ENCODE measurements around the gene FZD2.
"Not testable (repeated sequence)": the region's sequence is repeated elsewhere in the genome, so short reads cannot be mapped to it uniquely, and the experiment has no call there.

FZD2 gene

DNA sequence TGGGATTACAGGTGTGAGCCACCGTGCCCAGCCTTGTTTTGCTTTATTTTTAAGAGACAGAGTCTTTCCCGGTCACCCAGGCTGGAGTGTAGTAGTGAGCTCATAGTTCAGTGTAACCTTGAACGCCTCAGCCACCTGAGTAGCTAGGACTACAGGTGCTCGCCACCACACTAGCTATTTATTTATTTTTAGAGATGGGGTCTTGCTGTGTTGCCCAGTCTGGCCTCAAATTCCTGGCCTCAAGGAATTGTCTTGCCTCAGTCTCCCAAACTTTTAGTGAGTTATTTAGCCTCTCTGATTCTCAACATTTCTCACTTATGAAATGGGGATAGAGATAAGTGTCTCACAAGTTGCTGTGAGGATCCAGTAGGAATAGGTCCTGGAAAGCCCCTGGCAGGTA, 21.7 kb downstream of the FZD2 start:
- DNase-seq = no peak

GRCh38 chr17:44581868-44582267, 24.6 kb downstream of the FZD2 start:
- DNase-seq = no peak

- DNase-seq = peak; percentile 78
These were observed 27.2 kb downstream of the FZD2 start for GRCh38 chr17:44584443-44584842.

DNA sequence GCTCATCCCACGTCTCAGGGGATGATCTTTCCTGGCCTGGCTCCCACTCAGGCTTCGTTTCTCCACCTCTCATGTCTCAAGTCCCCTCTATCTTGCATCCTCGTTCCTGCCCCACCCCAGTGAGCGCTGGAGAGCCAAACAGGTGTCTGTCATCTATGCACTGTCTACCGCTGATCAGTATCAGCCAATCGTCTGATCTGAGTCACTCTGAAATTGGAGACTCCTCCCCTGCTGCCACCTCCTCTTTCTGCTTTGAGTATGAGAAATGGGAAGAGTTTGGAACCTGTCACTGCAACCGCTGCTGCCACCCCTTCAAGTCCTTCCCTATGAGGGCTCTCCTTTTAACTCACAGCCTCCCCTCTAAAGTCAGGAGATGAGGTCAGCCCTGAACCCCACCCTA, 28.0 kb downstream of the FZD2 start:
- DNase-seq = peak; percentile 85

DNA sequence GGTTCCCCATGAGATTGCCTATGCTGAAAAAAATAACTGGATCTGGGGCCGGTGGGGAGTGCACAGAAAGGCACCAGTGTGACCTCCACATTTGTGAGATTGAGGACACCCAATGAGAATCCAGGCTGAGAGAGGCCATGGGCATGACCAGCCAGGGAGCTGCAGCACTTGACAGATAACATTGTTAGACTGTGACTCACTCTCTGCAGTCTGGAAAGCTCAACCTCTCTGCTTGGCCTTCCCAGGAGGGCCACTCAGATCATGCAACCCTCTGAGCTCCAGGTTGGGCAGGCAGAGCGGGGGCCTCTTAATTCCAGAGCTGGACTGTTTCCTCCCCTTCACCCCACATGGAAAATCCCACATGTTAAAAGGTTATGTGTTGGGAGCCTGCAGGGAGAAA, 30.1 kb downstream of the FZD2 start:
- peak; percentile 100 for DNase-seq

DNA sequence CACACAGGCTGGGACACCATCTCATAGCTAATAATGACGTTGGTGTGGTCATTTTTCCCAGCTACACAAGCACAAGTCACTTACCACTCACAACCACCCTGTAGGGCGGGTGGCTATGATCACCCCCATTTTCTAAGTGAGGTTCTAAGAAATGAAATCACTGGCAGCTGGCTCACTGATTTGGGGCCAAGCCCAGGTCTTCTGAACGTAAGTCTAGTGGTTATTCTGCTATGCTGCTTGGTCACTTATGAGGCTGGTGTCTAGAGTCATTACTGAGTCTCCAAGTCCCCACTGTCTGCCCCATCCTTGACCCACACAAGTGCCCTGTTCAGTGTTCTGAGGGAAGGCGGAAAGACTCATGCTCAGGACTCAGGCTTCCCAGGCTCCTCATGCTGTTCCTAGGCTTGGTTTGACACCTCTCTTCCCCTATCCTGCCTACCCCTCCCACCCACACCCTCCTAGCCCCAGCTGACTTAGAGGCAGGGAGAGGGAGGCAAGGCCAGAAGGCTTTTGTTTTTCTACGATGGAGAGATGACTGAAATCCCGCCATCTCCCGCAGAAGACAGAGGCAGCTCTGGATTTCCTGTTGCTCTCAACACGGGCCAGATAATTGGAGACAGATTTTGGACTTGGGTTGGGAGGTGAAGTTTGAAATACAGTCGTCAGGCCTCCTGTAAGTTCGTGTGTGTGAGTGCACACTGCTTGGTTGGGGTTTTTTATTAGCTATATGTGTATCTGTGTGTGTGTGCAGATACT, 32.2 kb downstream of the FZD2 start:
- DNase-seq = no peak

DNA sequence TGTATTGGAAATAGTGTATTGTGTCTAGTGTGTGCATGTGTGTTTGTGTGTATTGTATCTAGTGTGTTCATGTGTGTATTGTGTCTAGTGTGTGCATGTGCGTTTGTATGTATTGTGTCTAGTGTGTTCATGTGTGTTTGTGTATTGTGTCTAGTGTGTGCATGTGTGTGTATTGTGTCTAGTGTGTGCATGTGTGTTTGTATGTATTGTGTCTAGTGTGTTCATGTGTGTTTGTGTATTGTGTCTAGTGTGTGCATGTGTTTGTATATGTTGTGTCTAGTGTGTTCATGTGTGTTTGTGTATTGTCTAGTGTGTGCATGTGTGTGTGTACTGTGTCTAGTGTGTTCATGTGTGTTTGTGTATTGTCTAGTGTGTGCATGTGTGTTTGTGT, 32.8 kb downstream of the FZD2 start:
- not testable (repeated sequence) for DNase-seq

DNA sequence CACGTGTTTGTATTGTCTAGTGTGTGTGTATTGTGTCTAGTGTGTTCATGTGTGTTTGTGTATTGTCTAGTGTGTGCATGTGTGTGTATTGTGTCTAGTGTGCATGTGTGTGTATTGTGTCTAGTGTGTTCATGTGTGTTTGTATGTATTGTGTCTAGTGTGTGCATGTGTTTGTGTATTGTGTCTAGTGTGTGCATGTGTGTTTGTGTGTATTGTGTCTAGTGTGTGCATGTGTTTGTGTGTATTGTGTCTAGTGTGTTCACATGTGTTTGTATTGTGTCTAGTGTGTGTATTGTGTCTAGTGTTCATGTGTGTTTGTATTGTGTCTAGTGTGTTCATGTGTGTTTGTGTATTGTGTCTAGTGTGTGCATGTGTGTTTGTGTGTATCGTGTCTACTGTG, 33.5 kb downstream of the FZD2 start:
- not testable (repeated sequence) for DNase-seq

DNA sequence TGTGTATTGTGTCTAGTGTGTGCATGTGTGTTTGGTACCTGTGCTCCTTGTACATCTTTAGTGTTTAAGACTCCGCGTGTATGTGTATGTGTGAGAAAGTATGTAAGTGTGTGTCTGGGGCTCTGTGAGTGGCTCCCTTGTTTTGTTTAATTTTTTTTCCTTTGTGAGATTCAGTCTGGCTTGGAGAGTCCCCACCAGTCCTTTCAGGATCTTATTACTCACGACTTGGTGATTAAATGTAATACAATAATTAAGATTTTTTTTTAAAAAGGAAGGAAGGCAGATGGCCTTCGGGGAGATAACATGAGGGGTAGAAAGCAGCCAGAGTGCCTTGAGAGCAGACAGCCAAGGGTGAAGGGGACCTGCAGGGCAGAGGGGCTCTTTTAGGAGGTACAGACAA, 33.9 kb downstream of the FZD2 start:
- no peak for DNase-seq

GRCh38 chr17:44593156-44593555, 35.9 kb downstream of the FZD2 start:
- DNase-seq = no peak

GRCh38 chr17:44595216-44595775, 38.0 kb downstream of the FZD2 start:
- DNase-seq = no peak

DNA sequence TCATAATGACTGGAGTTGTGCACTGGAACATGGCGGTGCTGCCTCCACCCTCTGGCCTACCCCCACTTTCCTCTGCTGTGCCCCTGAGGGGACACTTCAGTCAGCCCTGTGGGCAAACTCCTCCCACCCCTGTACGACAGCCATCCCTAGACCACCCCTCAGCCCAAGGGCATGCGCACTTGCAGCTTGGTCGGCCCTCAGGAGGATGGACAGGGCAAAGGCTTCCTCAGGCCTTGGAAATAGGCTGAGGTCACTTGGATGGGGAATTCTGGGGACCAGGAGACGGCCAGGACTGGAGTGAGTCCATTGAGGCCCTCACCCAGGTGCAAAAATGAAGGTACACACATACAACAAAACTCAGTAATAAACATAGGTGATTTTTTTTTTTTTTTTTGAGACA, 41.0 kb downstream of the FZD2 start:
- DNase-seq = no peak

DNA sequence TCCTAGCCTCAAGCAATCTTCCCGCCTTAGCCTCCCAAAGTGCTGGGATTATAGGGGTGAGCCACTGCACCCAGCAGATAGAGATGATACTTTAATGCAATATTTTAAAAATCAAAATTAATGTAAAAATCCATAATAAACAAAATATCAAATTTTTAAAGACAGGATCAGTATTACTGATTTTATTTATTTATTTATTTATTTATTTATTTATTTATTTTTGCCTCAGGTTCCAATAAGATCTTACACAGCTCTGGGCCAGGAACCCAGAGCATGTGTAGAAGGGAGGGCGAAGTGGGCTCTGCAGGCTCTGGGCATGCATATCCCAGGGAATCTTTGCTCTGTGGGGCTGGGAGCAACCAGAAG, 41.6 kb downstream of the FZD2 start:
- no peak for DNase-seq

GRCh38 chr17:44599298-44600175, 42.3 kb downstream of the FZD2 start:
- DNase-seq = peak; percentile 99

GRCh38 chr17:44601539-44601938, 44.3 kb downstream of the FZD2 start:
- peak; percentile 65 for DNase-seq

DNA sequence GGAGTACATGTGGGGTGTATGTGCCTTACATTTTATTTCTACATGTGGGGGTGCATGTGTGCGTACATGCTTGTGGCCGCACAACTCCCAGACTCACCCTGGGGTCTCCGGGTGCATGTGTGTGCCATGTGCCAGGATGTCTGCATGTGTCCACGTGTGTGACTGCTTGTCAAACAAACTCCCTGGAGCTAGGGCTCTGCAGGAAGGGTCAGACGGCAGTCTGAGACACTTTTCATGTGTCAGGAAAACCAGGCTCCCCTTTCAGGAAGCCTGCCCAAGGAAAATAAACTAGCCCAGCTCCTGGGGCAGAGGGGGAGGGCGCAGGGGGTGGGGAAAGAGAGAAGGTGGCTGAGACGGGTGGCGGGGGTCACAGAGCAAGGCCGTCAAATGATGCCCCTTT, 44.7 kb downstream of the FZD2 start:
- DNase-seq = peak; percentile 73

GRCh38 chr17:44602390-44602789, 45.1 kb downstream of the FZD2 start:
- no peak for DNase-seq

DNA sequence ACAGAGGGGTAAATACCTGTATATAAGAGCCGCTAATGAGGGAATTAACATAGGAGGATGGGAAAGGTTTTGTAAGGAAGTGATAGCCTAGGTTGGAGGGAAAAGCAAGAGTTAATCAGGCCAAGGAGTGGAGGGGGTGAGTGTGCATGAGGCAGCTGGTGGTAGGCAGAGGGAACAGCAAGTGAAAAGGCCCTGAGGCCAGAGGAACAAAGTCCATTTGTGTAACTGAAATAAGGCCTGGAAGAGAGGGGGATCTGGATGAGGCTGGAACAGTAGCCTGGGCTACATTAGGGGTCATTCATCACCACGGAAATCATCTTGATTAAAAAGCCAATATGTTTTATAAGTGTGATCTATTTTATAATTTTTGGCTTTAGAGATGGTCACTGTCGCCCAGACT, 45.7 kb downstream of the FZD2 start:
- DNase-seq = peak; percentile 69

DNA sequence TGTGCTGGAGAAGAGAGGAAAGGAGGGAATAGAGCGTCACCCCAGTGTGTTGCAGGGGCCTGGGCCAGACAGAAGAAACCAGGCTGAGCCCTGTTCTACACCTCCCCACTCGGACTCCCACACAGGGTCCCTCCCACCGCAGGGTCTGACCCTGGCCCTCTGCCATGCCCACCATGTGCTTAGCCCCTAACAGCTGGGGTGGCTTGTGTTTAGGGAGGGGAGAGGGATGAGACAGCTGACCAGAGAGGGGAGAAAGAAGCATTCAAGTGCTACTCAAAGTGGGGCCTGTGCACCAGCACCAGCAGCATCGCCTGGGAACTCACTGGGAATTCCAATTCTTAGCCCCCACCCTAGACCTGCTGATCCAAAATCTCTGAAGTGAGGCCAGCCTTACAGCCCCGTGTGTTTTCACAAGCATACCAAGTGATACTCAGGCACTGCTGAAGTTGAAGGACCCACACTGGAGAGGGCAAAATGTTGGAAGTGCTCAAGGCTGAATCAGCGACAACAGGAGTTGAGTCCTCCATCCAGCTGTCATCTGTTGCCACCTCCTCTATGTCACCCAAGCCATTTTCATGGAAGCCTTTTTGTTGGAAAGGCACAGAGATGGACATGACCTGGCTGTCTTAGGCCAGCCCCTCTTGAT, 47.0 kb downstream of the FZD2 start:
- DNase-seq = peak; percentile 49

- DNase-seq = no peak
These were observed 47.6 kb downstream of the FZD2 start for GRCh38 chr17:44604768-44605485.

DNA sequence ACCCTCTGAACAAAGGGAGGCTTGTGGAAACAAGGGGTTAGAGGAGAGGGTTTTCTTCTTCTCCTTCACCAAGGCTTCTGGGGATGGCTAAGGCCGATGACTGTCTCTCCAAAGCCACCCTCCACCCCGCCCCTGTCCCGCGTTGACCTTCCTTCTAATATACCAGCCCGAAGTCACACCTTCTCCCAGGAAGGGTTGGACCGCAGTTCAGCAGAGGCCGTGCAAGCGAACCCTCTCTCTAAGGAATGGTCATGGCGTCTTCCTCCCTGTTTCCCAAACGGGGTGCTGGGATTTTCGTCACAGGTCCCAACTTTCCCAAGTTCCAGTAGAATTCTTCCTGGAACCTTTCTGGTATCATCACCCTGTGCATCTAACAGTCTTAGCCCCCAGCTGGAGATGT, 49.4 kb downstream of the FZD2 start:
- no peak for DNase-seq

DNA sequence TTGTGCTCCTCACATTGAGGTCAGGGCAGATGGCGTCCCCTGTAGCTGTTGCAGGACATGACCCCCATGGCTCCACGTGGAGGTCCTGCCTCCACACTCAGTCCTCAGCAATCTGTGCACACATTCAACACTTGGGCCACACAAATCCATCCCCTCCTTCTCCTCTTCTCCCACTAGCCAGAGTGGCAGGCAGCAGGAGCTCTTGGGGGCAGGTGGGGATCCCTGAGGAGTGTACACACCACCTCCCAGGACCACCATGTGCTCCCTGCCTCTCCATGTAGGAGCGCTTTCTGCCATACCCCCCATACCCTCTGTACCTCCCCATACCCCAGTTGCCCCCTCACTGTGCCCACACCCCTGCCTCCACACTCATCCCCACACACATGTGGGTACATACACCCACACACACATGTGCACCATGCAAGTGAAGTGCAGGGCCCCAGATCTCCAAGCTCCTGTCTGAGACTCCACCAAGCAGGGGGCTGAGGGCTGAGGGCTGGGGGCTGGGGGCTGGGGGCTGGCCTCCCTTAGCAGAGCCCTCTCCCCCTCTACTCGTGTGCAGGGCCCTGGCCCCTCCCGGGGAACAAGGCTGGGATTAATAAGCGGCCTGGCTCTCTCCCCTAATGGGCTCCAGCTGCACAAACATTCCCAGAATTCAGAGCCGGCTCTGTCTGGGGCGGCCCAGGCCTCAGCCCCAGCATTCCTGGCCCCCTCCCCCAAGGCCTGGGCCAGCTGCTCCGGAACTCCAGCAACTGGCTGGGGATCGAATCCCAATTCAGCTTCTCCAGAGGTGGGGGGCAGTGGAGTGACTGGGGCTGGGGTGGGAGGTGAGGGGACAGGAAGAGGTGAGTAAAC, 50.8 kb downstream of the FZD2 start:
- DNase-seq = peak; percentile 96
